ENCODE data around the gene LRRC59. TPM values are rescaled to one million over a fixed set of nuclear protein-coding genes. Genes with fewer than 3 reads are reported as not detected.

Gene LRRC59
- total RNA-seq, 1 experiment from 2014 or later, result 108 TPM

DNA sequence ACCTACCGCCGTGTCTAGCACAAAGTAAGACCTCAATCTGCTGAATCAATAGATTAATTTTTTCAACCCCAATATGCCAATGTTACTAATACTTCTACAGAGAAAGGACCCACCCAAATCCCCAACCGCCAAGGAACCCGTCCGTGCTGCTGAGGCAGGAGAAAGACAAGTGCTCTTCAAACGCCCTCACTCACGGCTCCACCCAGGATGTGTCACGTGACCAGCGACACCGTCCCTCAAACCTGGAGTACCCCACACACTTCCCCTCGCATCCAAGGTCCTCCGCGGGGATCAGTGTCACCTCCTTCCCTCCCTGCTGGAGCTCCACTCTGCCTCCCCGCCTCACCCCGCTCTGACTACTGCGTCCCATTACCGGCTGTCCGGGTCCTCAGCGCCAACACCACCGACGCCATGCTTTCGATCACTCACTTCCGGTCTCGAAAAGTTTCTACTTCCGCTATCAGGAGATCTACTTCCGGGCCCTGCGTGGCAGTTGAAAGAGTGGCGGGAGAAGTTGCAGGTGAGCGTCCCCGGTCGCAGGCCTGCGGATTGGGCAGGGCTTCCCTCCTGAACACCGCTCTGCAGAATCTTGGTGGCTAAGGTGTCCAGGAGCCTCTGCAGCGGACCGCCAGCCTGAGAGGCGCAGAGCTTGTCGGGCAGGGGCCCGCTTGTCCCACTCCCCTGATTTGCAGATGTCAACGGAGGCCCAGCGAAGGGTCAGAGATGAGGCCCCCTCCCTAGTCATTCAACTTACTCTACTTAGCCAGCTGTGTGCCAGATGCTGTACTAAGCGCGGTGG, 24.4 kb downstream of the LRRC59 start, which contains the start of the genes EME1 and MRPL27 (continued):
- TF ChIP-seq, protein P1, sequence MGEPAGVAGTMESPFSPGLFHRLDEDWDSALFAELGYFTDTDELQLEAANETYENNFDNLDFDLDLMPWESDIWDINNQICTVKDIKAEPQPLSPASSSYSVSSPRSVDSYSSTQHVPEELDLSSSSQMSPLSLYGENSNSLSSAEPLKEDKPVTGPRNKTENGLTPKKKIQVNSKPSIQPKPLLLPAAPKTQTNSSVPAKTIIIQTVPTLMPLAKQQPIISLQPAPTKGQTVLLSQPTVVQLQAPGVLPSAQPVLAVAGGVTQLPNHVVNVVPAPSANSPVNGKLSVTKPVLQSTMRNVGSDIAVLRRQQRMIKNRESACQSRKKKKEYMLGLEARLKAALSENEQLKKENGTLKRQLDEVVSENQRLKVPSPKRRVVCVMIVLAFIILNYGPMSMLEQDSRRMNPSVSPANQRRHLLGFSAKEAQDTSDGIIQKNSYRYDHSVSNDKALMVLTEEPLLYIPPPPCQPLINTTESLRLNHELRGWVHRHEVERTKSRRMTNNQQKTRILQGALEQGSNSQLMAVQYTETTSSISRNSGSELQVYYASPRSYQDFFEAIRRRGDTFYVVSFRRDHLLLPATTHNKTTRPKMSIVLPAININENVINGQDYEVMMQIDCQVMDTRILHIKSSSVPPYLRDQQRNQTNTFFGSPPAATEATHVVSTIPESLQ (CRISPR knock-in tag; IDR thresholded peaks at IDR 0.05), result no peak
- TF ChIP-seq PRRX2 (CRISPR knock-in tag; IDR thresholded peaks at IDR 0.05) (no peak), JAZF1 (CRISPR knock-in tag; IDR thresholded peaks at IDR 0.05) (no peak), OVOL2 (CRISPR knock-in tag; IDR thresholded peaks at IDR 0.05; ENCODE audit: borderline replicate concordance) (no peak), HMGA2 (CRISPR knock-in tag; IDR thresholded peaks at IDR 0.05) (no peak), ZNF232 (CRISPR knock-in tag; IDR thresholded peaks at IDR 0.05) (no peak; the same call in 1 of the 2 replicates), ZNF263 (CRISPR knock-in tag; IDR thresholded peaks at IDR 0.05; ENCODE audit: low read depth) (no peak), NFE2L1 (CRISPR knock-in tag; IDR thresholded peaks at IDR 0.05) (peak; percentile 77; the same call in 1 of the 2 replicates), MXD4 (CRISPR knock-in tag; IDR thresholded peaks at IDR 0.05; ENCODE audit: borderline replicate concordance) (no peak), TEAD4 (CRISPR knock-in tag; IDR thresholded peaks at IDR 0.05) (no peak), EMX1 (CRISPR knock-in tag; IDR thresholded peaks at IDR 0.05) (no peak)
- TF ChIP-seq, protein P2, sequence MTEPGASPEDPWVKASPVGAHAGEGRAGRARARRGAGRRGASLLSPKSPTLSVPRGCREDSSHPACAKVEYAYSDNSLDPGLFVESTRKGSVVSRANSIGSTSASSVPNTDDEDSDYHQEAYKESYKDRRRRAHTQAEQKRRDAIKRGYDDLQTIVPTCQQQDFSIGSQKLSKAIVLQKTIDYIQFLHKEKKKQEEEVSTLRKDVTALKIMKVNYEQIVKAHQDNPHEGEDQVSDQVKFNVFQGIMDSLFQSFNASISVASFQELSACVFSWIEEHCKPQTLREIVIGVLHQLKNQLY (CRISPR knock-in tag; IDR thresholded peaks at IDR 0.05), result no peak
- TF ChIP-seq, protein P3, sequence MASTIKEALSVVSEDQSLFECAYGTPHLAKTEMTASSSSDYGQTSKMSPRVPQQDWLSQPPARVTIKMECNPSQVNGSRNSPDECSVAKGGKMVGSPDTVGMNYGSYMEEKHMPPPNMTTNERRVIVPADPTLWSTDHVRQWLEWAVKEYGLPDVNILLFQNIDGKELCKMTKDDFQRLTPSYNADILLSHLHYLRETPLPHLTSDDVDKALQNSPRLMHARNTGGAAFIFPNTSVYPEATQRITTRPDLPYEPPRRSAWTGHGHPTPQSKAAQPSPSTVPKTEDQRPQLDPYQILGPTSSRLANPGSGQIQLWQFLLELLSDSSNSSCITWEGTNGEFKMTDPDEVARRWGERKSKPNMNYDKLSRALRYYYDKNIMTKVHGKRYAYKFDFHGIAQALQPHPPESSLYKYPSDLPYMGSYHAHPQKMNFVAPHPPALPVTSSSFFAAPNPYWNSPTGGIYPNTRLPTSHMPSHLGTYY (CRISPR knock-in tag; IDR thresholded peaks at IDR 0.05), result no peak
- TF ChIP-seq, protein P4, sequence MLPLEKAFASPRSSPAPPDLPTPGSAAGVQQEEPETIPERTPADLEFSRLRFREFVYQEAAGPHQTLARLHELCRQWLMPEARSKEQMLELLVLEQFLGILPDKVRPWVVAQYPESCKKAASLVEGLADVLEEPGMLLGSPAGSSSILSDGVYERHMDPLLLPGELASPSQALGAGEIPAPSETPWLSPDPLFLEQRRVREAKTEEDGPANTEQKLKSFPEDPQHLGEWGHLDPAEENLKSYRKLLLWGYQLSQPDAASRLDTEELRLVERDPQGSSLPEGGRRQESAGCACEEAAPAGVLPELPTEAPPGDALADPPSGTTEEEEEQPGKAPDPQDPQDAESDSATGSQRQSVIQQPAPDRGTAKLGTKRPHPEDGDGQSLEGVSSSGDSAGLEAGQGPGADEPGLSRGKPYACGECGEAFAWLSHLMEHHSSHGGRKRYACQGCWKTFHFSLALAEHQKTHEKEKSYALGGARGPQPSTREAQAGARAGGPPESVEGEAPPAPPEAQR (CRISPR knock-in tag; IDR thresholded peaks at IDR 0.05), result no peak
- TF ChIP-seq, protein P5, sequence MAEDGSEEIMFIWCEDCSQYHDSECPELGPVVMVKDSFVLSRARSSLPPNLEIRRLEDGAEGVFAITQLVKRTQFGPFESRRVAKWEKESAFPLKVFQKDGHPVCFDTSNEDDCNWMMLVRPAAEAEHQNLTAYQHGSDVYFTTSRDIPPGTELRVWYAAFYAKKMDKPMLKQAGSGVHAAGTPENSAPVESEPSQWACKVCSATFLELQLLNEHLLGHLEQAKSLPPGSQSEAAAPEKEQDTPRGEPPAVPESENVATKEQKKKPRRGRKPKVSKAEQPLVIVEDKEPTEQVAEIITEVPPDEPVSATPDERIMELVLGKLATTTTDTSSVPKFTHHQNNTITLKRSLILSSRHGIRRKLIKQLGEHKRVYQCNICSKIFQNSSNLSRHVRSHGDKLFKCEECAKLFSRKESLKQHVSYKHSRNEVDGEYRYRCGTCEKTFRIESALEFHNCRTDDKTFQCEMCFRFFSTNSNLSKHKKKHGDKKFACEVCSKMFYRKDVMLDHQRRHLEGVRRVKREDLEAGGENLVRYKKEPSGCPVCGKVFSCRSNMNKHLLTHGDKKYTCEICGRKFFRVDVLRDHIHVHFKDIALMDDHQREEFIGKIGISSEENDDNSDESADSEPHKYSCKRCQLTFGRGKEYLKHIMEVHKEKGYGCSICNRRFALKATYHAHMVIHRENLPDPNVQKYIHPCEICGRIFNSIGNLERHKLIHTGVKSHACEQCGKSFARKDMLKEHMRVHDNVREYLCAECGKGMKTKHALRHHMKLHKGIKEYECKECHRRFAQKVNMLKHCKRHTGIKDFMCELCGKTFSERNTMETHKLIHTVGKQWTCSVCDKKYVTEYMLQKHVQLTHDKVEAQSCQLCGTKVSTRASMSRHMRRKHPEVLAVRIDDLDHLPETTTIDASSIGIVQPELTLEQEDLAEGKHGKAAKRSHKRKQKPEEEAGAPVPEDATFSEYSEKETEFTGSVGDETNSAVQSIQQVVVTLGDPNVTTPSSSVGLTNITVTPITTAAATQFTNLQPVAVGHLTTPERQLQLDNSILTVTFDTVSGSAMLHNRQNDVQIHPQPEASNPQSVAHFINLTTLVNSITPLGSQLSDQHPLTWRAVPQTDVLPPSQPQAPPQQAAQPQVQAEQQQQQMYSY (CRISPR knock-in tag; IDR thresholded peaks at IDR 0.05), result no peak
- TF ChIP-seq, protein P6, sequence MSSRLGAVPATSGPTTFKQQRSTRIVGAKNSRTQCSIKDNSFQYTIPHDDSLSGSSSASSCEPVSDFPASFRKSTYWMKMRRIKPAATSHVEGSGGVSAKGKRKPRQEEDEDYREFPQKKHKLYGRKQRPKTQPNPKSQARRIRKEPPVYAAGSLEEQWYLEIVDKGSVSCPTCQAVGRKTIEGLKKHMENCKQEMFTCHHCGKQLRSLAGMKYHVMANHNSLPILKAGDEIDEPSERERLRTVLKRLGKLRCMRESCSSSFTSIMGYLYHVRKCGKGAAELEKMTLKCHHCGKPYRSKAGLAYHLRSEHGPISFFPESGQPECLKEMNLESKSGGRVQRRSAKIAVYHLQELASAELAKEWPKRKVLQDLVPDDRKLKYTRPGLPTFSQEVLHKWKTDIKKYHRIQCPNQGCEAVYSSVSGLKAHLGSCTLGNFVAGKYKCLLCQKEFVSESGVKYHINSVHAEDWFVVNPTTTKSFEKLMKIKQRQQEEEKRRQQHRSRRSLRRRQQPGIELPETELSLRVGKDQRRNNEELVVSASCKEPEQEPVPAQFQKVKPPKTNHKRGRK (CRISPR knock-in tag; IDR thresholded peaks at IDR 0.05; ENCODE audit: borderline replicate concordance), result no peak
- TF ChIP-seq, protein P7, sequence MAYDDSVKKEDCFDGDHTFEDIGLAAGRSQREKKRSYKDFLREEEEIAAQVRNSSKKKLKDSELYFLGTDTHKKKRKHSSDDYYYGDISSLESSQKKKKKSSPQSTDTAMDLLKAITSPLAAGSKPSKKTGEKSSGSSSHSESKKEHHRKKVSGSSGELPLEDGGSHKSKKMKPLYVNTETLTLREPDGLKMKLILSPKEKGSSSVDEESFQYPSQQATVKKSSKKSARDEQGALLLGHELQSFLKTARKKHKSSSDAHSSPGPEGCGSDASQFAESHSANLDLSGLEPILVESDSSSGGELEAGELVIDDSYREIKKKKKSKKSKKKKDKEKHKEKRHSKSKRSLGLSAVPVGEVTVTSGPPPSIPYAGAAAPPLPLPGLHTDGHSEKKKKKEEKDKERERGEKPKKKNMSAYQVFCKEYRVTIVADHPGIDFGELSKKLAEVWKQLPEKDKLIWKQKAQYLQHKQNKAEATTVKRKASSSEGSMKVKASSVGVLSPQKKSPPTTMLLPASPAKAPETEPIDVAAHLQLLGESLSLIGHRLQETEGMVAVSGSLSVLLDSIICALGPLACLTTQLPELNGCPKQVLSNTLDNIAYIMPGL (CRISPR knock-in tag; IDR thresholded peaks at IDR 0.05), result no peak
- TF ChIP-seq, protein P8, sequence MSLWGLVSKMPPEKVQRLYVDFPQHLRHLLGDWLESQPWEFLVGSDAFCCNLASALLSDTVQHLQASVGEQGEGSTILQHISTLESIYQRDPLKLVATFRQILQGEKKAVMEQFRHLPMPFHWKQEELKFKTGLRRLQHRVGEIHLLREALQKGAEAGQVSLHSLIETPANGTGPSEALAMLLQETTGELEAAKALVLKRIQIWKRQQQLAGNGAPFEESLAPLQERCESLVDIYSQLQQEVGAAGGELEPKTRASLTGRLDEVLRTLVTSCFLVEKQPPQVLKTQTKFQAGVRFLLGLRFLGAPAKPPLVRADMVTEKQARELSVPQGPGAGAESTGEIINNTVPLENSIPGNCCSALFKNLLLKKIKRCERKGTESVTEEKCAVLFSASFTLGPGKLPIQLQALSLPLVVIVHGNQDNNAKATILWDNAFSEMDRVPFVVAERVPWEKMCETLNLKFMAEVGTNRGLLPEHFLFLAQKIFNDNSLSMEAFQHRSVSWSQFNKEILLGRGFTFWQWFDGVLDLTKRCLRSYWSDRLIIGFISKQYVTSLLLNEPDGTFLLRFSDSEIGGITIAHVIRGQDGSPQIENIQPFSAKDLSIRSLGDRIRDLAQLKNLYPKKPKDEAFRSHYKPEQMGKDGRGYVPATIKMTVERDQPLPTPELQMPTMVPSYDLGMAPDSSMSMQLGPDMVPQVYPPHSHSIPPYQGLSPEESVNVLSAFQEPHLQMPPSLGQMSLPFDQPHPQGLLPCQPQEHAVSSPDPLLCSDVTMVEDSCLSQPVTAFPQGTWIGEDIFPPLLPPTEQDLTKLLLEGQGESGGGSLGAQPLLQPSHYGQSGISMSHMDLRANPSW (CRISPR knock-in tag; conservative IDR thresholded peaks at IDR 0.05; ENCODE audit: low read depth), result no peak
